Smooth muscle cell (in vitro differentiated cells): ENCODE data around the gene ARMC8. TPM values are rescaled to one million over a fixed set of nuclear protein-coding genes. Genes with fewer than 3 reads are reported as not detected.

Experiments
- DNase-seq: peaks from one replicate; lab custom pipeline; 2025; ENCODE audit not compliant: unreplicated experiment; lab: John Stamatoyannopoulos, UW
- H2AFZ ChIP-seq: fragments of 200-600 bp; sonication (generic); 2 replicates; pipeline ENCODE4 v1.6.0; 2016; ENCODE audit warnings: antibody characterized with exemption, low read depth, mild to moderate bottlenecking
- H3F3A ChIP-seq: fragments of 200-600 bp; sonication (generic); 2 replicates; pipeline ENCODE4 v1.6.0; 2017; ENCODE audit warnings: antibody characterized with exemption, low read depth
- H3K27ac ChIP-seq: fragments of 200-600 bp; sonication (generic); 2 replicates; pipeline ENCODE4 v1.5.1; 2016; ENCODE audit warnings: low read depth, mild to moderate bottlenecking
- H3K27me3 ChIP-seq: fragments of 200-600 bp; sonication (generic); 2 replicates; pipeline ENCODE4 v1.6.1; 2016; ENCODE audit warnings: low read depth, mild to moderate bottlenecking
- H3K36me3 ChIP-seq: fragments of 200-600 bp; sonication (generic); 2 replicates; pipeline ENCODE4 v1.5.1; 2016; ENCODE audit warnings: low read depth
- H3K4me1 ChIP-seq: fragments of 200-600 bp; sonication (generic); 2 replicates; pipeline ENCODE4 v1.5.1; 2016; ENCODE audit warnings: low read depth
- H3K4me2 ChIP-seq: fragments of 200-600 bp; sonication (generic); 2 replicates; pipeline ENCODE4 v1.6.0; 2016; ENCODE audit warnings: mild to moderate bottlenecking
- H3K4me3 ChIP-seq: fragments of 200-600 bp; sonication (generic); 2 replicates; pipeline ENCODE4 v1.5.1; 2016; ENCODE audit warnings: mild to moderate bottlenecking
- H3K79me2 ChIP-seq: fragments of 200-600 bp; sonication (generic); 2 replicates; pipeline ENCODE4 v1.6.0; 2016; ENCODE audit warnings: low read depth, mild to moderate bottlenecking
- H3K9ac ChIP-seq: fragments of 200-600 bp; sonication (generic); 2 replicates; pipeline ENCODE4 v1.6.0; 2016; ENCODE audit warnings: low read depth
- H3K9me3 ChIP-seq: fragments of 200-600 bp; sonication (generic); replicated peaks from 2 replicates; pipeline ENCODE4 v1.5.1; 2016; ENCODE audit warnings: low read depth
- H4K20me1 ChIP-seq: fragments of 200-600 bp; sonication (generic); 2 replicates; pipeline ENCODE4 v1.6.0; 2016; ENCODE audit warnings: low read depth
- CTCF ChIP-seq: fragments of 200-600 bp; sonication (generic); IDR thresholded peaks from 2 replicates; pipeline ENCODE4 v1.5.1; 2017; ENCODE audit warnings: borderline replicate concordance, mild to moderate bottlenecking, antibody characterized with exemption; ENCODE audit not compliant: insufficient read depth, poor library complexity, severe bottlenecking
- WGBS: methylation state at CpG from one replicate; pipeline ENCODE4 v1.1.7; 2016; ENCODE audit warnings: low lambda C conversion rate; 5-methylcytosine and 5-hydroxymethylcytosine counted together
- polyA plus RNA-seq: library from polyadenylated mRNA; unstranded; fragments of >200 nt; fragmentation: Nextera tagmentation; extraction: Ambion mirVana; gene quantifications from 2 replicates; pipeline ENCODE4 v1.2.1, GENCODE V29; 2016
- total RNA-seq: library from RNA; depleted of rRNA; stranded (reverse); fragments of >200 nt; gene quantifications from 2 replicates; pipeline ENCODE4 v1.2.3, GENCODE V29; 2014

Gene ARMC8
- total and polyA plus RNA-seq, 2 experiments from 2014 or later, result 22.6 to 39.3 TPM

- no peak for TF ChIP-seq CTCF
- Histone ChIP-seq H3K27me3 (no peaks in the 10 kb centered on the region), H3K9ac (no peak overlapping the region), H3F3A (no peaks in the 10 kb centered on the region), H4K20me1 (no peaks in the 10 kb centered on the region), H3K4me1 (no peaks in the 10 kb centered on the region), H3K27ac (peak overlapping the region; percentile 46), H3K9me3 (no peaks in the 10 kb centered on the region), H2AFZ (no peak overlapping the region), H3K4me2 (no peak overlapping the region), H3K79me2 (no peaks in the 10 kb centered on the region), H3K4me3 (no peak overlapping the region), H3K36me3 (peaks cover 12% of the 10 kb centered on the region)
- 95% methylated on average over 1 of the region's 1 CpG for WGBS
- DNase-seq, result no peak
Observed at GRCh38 chr3:138284079-138284478, 97.0 kb downstream of the ARMC8 start.

DNA sequence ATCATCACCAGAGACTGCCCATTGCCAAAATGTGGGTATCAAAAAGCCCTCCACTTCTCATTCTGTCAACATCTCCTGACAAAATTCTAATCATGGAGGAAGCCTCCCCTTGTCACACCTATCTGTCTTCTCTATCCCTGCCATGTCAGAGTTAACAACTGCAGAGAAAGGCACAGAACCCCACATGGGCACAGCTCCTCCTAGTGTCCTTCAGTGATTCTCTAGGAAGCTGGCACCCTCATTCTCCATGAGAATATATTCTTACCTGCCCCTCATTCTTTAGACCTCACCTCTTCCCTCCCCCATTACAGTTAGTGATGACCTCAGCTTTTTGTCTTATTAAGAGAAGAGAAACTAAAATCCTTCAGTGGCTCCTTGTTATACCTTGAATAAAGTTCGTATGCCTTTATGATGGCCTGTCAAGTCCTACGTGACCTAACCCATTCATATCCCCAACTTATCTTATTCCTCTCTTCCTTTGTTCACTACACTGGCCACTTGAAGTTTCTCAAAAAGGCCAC lies 97.9 kb downstream of the ARMC8 start:
- Histone ChIP-seq H3K36me3 (peaks cover 12% of the 10 kb centered on the region), H3K9me3 (no peaks in the 10 kb centered on the region), H2AFZ (no peak overlapping the region), H3K27me3 (no peaks in the 10 kb centered on the region), H3K4me2 (no peak overlapping the region), H3F3A (no peaks in the 10 kb centered on the region), H3K4me3 (no peak overlapping the region), H4K20me1 (no peaks in the 10 kb centered on the region), H3K9ac (no peak overlapping the region), H3K79me2 (no peaks in the 10 kb centered on the region), H3K27ac (no peak overlapping the region), H3K4me1 (no peaks in the 10 kb centered on the region)
- DNase-seq, result no peak
- 97% methylated on average over 2 of the region's 2 CpGs for WGBS
- TF ChIP-seq CTCF, result no peak

- Histone ChIP-seq H2AFZ (no peak overlapping the region), H4K20me1 (no peaks in the 10 kb centered on the region), H3K36me3 (peaks cover 12% of the 10 kb centered on the region), H3K4me1 (no peaks in the 10 kb centered on the region), H3K4me3 (no peak overlapping the region), H3K27ac (no peak overlapping the region), H3F3A (no peaks in the 10 kb centered on the region), H3K27me3 (no peaks in the 10 kb centered on the region), H3K9me3 (no peaks in the 10 kb centered on the region), H3K9ac (no peak overlapping the region), H3K4me2 (no peak overlapping the region), H3K79me2 (no peaks in the 10 kb centered on the region)
- no peak for DNase-seq
- WGBS, result 100% methylated on average over 2 of the region's 2 CpGs
- no peak for TF ChIP-seq CTCF
Observed at GRCh38 chr3:138289260-138289659, 102.2 kb downstream of the ARMC8 start.

GRCh38 chr3:138289701-138290100 lies 102.6 kb downstream of the ARMC8 start:
- Histone ChIP-seq H3K4me1 (no peaks in the 10 kb centered on the region), H3K4me3 (no peak overlapping the region), H3K9ac (no peak overlapping the region), H2AFZ (no peak overlapping the region), H3K27me3 (no peaks in the 10 kb centered on the region), H3K27ac (no peak overlapping the region), H3K79me2 (no peaks in the 10 kb centered on the region), H3K9me3 (no peaks in the 10 kb centered on the region), H3K4me2 (no peak overlapping the region), H3F3A (no peaks in the 10 kb centered on the region), H4K20me1 (no peaks in the 10 kb centered on the region), H3K36me3 (peaks cover 12% of the 10 kb centered on the region)
- no peak for DNase-seq
- WGBS, result 97% methylated on average over 3 of the region's 3 CpGs
- no peak for TF ChIP-seq CTCF
